NT2/D1 (cell line): ENCODE data around the gene GNAT3.

Experiments
- SUZ12 ChIP-seq: IDR thresholded peaks from 2 replicates; pipeline ENCODE4 v1.6.1; 2011; ENCODE audit not compliant: insufficient read length, insufficient read depth; ENCODE audit errors: extremely low read depth
- YY1 ChIP-seq: IDR thresholded peaks from 2 replicates; pipeline ENCODE4 v1.6.1; 2011; ENCODE audit not compliant: insufficient read length, insufficient read depth
- ZNF274 ChIP-seq: IDR thresholded peaks from 2 replicates; pipeline ENCODE4 v1.6.1; 2011; ENCODE audit warnings: mild to moderate bottlenecking, low read depth, low read length

DNA sequence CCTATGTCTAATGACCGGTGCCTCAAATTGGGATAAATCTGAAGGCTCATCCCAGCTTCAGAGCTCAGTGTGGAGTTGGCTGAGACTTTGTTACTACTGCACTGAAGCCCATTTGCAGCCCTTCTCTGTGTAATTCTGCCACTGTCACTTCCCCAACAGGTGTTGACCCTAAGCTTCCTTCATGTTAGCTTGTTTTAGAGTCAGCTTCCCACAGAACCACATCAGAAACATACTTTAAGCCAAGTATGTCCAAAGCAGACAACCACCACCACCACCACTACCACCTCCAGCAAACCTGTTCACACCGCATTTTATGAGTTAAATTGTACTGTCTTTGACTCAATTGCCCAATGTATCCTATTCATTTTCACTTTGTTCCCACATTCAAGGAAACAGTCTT is 25.2 kb upstream of the GNAT3 start:
- TF ChIP-seq ZNF274 = no peak
- no peak for TF ChIP-seq YY1
- no peak for TF ChIP-seq SUZ12
